NCI-H524 treated with DMSO at 0.1 percent for 48 hours (cell line): Measurements from ENCODE around the gene MAP3K9.

ENCODE experiments used
- DNase-seq: peaks from one replicate; lab custom pipeline; 2025; lab: John Stamatoyannopoulos, UW

Gene MAP3K9

DNA sequence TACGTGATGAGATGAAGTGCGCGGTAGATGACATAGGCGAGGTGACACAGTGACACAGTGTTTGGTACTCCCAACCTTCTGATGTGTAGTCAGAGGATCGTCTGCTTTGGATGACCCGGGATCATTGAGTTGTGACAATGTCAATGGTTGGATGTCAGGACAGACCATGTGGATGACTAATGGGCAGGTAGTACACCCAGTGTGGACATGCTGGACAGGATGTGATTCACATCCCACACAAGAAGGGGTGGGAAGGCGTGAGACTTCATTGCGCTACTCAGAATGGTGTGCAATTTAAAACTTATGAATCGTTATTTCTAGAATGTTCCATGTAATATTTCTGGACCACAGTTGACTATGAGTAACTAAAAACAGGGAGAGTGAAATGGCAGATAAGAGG is 23.8 kb downstream of the MAP3K9 start:
- no peak for DNase-seq

GRCh38 chr14:70784886-70785285 is 24.4 kb downstream of the MAP3K9 start:
- DNase-seq = no peak

DNA sequence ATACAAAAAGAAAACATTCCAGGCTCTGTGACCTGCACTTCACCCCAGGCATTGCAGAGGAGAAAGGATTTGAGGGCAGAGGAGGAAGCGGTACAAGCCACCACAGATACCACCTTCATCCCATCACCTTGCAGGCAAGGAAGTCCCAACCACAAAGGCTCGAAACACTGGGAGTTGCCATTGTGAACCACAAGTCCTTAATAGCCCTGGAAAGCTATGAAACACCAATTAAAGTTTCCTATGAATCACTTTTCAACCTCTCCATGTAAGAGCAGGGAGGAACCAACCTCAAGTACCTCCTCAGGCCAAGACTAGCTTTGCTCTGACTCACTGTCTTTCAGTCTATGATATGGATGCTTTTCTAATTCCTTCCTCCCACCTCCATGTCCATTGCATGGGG is 27.0 kb downstream of the MAP3K9 start:
- DNase-seq = no peak

DNA sequence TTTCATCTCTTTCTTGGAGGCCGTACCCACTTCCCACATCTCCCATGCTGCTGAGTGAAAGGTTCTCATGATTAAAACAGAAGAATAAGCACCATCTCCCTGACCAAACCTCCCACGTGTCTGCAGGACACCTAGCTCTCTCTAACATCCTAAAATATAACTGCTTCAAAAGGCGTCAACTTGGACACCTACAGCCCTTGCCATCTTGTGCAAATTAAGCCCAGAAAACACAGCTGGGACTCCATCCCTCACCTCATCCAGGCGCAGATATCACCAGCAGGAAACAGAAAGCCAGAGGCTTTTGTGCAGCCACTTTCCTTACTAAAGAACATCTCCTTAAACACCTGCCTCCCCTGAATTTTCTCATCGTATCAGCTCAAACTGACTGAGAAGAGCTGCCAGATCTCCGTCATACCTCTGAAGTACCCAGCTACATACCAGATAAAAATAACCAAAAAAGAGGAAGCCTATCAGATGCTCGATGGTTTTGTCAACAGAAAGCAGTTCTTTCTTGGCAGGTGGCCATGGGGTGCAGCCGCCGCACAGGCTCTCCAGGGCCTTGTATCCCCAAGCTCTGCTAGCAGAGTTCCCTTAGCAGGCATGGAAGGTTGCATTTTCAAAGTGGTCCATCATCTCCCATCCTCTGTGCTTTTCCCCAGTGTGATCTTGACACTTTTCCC is 28.8 kb downstream of the MAP3K9 start:
- DNase-seq = no peak

- no peak for DNase-seq
These were observed 29.6 kb downstream of the MAP3K9 start for GRCh38 chr14:70779667-70780066.

DNA sequence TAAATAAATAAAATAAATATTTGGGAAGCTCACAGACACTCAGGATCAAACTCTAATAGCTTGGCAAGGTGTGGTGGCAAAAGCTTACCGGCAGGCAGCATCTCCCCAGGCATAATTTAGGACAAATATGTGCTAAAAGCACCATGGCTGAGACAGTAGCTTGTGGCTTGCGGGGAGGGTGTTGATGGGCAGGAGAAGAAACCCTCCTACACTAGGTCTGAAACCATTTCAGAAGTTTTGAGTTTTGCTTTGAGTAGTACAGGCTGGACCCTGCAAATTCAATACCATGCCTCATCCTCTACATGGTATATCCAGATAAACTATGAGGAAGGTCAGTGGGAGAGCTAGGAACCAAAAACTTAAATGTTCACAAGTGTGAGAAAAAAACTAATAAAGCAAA is 33.1 kb downstream of the MAP3K9 start:
- DNase-seq = no peak

- DNase-seq = no peak
These were observed 36.0 kb downstream of the MAP3K9 start for GRCh38 chr14:70773182-70773862.

GRCh38 chr14:70771781-70772212 is 37.5 kb downstream of the MAP3K9 start:
- DNase-seq = no peak

GRCh38 chr14:70770490-70770889 is 38.8 kb downstream of the MAP3K9 start:
- no peak for DNase-seq

DNA sequence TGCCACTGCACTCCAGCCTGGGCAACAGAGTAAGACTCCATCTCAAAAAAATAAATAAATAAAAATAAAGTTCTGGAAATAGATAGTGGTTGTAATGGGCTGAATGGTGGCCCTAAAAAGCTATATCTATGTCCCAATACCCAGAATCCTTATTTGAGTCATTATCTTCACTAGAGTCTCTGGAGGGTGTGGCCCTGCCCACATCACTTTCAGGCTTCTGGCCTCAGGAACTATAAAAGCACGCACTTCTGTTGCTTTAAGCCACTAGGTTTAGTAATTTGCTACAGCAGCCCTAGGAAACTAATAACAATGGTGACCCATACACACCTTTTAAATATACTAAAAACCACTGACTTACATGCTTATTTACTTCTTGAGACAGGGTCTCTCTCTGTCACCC is 49.9 kb downstream of the MAP3K9 start:
- DNase-seq = no peak

DNA sequence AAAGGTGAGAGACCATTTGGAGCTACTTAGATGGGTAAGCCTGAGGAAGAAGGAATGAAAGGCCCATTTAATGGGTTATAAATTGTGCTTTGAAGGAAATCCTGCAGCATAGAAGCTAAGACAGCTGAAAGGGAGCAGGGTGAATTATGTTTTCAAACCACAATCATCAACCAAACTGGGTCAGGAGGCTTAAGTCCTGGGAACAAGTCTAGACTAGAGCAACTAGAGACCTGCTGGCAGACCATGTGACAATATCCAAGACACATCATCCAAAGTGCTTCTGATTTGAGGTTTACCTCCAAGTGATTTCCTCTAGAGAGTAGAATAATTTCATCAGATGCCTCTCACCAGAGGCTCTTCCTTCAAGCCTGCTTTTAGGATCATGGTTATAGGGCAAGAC is 53.7 kb downstream of the MAP3K9 start:
- DNase-seq = no peak

DNA sequence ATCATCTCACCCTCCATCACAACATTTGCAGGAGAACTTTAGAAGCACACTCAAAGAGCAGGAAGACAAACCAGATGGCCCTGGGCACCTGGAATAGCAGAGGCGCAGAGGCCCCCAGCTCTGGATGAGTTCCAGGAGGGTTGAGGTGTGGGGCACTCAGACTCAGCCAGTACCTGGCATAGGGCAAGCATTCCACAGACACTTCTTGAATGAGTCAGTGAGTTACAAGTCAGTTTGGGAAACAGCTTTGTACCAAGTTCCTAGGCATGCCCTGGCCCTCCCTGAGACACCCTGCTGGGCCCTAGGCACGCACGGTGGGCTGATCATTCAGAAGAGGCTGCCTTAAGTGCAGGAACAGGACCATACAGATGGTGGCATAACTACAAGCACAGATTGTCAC is 54.3 kb downstream of the MAP3K9 start:
- peak; percentile 94 for DNase-seq

DNA sequence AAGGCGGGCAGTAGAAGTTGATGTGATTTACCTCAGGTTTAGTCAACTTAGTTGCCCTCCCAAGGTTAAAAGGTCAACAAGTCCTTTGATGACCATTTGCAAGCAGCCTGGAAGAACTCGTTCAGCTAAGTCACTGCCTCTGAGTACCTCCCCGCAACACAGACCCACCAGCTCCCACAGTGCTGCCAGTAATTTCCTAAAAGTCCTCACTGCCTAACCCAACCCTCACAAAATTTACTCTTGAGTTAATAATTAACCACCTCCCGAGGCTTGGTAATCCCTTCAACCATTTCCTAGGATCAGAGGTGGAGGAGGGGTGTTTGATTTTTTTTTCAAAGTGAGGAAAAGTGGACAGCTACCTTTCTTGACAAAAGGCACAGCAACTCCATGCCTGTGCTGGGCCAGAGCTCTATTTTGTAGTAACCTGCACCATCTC is 55.8 kb downstream of the MAP3K9 start:
- DNase-seq = no peak

DNA sequence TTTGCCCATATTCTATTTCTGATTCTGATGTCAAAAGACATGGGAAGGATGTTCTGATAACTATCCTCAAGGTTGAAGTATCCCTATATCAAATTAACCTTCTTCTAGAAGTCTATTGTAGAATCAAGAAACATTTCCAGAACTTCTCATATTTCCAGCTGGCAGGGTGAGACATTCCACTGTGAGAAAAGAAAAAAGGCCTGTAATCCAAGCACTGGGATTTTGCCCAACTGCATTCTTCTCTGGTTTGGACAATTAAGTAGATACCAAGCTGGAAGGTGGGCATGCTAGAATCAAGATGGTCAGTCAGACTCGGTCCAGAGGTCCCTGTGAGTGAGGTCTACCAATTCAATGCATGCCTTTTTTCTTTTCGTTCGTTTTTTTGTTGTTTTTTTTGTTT is 60.9 kb downstream of the MAP3K9 start:
- DNase-seq = no peak

GRCh38 chr14:70744641-70745040 is 64.7 kb downstream of the MAP3K9 start:
- DNase-seq = no peak

DNA sequence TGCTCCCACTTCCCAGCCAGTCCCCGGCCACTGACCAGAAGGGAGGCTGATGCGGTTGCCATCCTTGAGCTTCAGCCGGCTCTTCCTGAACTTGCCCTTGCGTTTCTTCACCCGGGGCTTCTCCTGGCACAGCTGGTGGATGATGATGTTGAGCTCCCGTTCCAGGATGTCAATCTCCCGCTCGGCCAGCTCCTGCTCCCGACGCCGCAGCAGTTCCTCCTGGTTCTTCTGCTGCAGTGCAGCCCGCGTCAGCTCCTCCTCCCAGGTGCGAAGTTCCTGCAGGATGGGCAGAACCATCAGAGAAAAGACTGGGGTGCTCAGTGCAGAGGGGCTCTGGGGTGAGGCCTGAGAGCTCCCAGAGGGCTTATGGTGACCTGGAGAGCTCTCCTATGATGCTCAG is 67.0 kb downstream of the MAP3K9 start:
- no peak for DNase-seq

DNA sequence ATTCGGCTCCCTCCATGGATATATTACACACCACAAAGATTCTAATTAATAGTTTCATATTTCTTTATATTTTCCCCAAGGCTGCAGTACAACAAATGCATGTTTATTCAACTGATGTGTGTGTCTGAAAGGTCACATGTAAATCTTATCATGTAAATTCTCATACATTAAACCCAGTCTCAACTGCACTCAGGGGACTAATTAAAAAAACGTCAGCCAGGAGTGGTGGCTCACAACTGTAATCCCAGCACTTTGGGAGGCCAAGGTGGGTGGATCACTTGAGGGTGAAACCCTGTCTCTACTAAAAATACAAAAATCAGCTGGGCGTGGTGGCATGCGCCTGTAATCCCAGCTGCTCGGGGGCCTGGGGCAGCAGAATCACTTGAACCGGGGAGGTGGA is 67.8 kb downstream of the MAP3K9 start:
- no peak for DNase-seq

DNA sequence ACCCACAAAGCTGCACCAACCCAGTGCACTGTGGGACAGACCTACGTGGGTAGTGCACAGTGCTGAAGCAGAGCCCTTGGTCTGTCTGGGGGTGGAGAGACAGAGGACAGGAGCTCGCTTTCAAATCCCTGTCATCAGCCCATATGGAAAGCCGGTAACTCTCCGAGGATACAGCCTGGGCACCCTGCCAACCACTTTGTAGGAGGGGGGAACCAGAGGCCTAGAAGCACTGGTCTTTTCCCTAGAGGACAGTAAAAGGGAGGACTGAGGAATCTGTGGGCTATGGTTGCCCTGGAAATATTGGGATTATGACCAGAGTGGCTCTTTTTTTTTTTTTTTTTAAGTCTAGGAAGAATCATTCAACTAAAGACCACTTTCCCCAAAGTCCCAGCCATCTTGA is 74.3 kb downstream of the MAP3K9 start:
- peak; percentile 96 for DNase-seq

GRCh38 chr14:70731447-70732239 is 77.7 kb downstream of the MAP3K9 start:
- no peak for DNase-seq

DNA sequence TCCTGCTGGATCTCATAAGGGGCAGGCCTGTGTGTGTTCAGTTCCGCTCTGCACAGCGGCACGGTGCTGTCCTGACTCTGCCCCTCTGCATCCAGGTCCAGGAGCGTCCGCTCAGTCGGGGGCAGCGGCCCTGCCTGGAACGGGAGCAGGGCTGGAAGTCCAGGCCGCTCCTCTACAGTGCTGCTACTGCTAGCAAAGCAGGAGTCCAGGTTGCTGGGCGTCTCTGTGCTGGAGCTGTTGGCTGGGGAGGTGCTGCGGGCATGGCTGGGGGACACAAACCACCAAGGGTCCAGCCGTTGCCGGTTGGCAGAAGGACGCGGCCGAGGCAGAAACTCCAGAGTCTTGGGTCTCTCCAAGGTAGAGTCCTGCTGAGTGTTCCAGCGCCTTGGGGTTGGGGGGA is 78.9 kb downstream of the MAP3K9 start:
- DNase-seq = no peak

DNA sequence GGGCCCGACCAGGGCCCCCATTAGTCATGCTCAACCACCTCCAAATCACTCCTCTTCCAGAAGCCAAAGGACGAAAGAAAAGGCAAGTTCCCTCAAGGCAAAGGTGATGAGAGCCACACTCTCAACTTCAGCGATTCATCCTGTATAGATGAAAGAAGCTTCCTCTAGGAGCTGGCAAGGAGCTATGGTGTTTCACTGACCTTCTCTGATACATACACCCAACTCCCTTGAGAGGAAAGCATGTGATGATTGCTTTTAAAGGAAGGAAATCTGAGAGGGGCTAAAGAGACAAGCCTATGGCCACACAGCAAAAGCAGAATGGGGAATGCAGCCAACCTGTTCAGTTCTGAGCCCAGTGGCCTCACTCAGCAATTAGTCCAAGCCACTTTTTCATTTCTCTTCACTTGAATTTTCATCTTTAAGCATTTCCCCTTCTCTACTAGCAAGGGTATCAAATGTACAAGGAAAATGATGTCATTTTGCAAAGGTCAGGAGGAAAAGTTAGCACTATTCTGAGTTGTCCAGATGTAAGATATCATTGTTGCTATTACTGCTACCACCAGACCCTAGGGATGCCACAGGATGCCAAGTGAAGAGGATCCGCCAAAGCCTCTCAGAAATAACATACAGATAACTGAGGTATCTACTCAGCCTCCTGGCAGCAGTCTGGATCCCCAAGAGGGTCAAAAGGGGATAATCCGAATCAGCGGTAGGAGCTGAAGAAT is 82.5 kb downstream of the MAP3K9 start:
- DNase-seq = peak; percentile 36

GRCh38 chr14:70724944-70725343 is 84.4 kb downstream of the MAP3K9 start:
- DNase-seq = no peak
